DND-41 (cell line): Measurements from ENCODE around the gene TMEM184B.

ENCODE experiments used
- EZH2 ChIP-seq: IDR thresholded peaks from 3 replicates; pipeline ENCODE4 v1.6.1; 2012; ENCODE audit warnings: borderline replicate concordance, low read depth, mild to moderate bottlenecking, moderate library complexity, low read length, inconsistent platforms; ENCODE audit not compliant: severe bottlenecking
- TF ChIP-seq, protein P1 (sequence below): IDR thresholded peaks from 2 replicates; pipeline ENCODE4 v1.5.1; 2012; ENCODE audit warnings: borderline replicate concordance, low read length, moderate library complexity, mild to moderate bottlenecking; ENCODE audit not compliant: poor library complexity, severe bottlenecking; ENCODE audit errors: extremely low read depth

DNA sequence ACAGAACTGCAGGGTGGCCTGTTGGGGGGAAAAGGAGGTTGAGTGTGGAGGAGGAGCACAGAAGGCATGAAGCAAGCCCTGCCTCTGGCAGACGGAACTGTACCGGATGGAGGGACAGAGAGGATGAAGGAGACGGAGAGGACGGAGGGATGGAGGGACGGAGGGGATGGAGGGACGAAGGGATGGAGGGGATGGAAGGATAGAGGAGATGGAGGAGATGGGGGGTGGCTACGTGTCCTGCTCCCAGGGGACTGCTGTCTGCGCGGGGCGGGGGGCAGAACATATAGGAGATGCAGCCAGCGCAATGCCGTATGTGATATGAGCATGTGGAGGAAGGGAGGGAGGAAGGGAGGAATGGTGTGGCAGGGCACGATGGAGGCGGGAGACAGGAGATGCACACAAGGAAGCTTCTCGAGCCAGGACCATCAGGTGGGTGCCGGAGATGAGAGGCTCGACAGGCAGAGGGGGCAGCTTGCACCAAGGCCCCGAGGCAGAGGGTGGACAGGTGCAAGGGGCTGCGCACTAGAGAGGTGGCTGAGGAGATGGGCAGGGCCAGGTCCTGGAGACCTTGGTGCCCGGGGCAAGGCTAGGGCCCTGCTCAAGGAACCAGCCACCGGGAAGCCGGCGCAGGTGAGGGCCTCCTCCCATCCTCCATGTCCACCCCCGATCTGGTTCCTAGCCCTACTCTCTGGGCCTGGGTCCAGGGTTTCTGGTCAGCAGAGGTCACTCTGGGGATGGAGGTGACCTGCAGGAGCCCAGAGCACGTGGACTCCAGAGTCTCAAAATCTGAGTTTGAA is 45.8 kb downstream of the TMEM184B start:
- TF ChIP-seq, protein P1, sequence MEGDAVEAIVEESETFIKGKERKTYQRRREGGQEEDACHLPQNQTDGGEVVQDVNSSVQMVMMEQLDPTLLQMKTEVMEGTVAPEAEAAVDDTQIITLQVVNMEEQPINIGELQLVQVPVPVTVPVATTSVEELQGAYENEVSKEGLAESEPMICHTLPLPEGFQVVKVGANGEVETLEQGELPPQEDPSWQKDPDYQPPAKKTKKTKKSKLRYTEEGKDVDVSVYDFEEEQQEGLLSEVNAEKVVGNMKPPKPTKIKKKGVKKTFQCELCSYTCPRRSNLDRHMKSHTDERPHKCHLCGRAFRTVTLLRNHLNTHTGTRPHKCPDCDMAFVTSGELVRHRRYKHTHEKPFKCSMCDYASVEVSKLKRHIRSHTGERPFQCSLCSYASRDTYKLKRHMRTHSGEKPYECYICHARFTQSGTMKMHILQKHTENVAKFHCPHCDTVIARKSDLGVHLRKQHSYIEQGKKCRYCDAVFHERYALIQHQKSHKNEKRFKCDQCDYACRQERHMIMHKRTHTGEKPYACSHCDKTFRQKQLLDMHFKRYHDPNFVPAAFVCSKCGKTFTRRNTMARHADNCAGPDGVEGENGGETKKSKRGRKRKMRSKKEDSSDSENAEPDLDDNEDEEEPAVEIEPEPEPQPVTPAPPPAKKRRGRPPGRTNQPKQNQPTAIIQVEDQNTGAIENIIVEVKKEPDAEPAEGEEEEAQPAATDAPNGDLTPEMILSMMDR: no peak
- no peak for TF ChIP-seq EZH2
